DMS79 (cell line): ENCODE measurements around the gene CCDC154.
"Not testable (repeated sequence)": the region's sequence is repeated elsewhere in the genome, so short reads cannot be mapped to it uniquely, and the experiment has no call there.

Experiments
- DNase-seq: peaks from one replicate; lab custom pipeline; 2025; lab: John Stamatoyannopoulos, UW

The CCDC154 gene

GRCh38 chr16:1474082-1474795 lies 29.9 kb upstream of the CCDC154 start:
- DNase-seq, result no peak

- no peak for DNase-seq
These were observed 28.6 kb upstream of the CCDC154 start for GRCh38 chr16:1472974-1473373.

- no peak for DNase-seq
These were observed 27.3 kb upstream of the CCDC154 start for GRCh38 chr16:1471569-1472194.

- DNase-seq, result no peak
These were observed 26.3 kb upstream of the CCDC154 start for GRCh38 chr16:1470481-1471251.

GRCh38 chr16:1469693-1470201 lies 25.4 kb upstream of the CCDC154 start:
- DNase-seq, result no peak

- DNase-seq, result not testable (repeated sequence)
These were observed 24.8 kb upstream of the CCDC154 start for GRCh38 chr16:1469141-1469540.

- DNase-seq, result no peak
These were observed 24.1 kb upstream of the CCDC154 start for GRCh38 chr16:1468426-1468810.

- no peak for DNase-seq
These were observed 22.7 kb upstream of the CCDC154 start for GRCh38 chr16:1466968-1467521.

- DNase-seq, result no peak
These were observed 21.7 kb upstream of the CCDC154 start for GRCh38 chr16:1466054-1466453.

- DNase-seq, result no peak
These were observed 21.2 kb upstream of the CCDC154 start for GRCh38 chr16:1465567-1465915.

- no peak for DNase-seq
These were observed 20.7 kb upstream of the CCDC154 start for GRCh38 chr16:1464894-1465566.

- DNase-seq, result no peak
These were observed 20.0 kb upstream of the CCDC154 start for GRCh38 chr16:1464196-1464893.

- DNase-seq, result no peak
These were observed 16.8 kb upstream of the CCDC154 start for GRCh38 chr16:1461146-1461545.

- no peak for DNase-seq
These were observed 16.3 kb upstream of the CCDC154 start for GRCh38 chr16:1460602-1461138.

- no peak for DNase-seq
These were observed 15.6 kb upstream of the CCDC154 start for GRCh38 chr16:1459967-1460366.

GRCh38 chr16:1458977-1459341 lies 14.6 kb upstream of the CCDC154 start:
- no peak for DNase-seq

- no peak for DNase-seq
These were observed 14.1 kb upstream of the CCDC154 start for GRCh38 chr16:1458336-1458976.

- no peak for DNase-seq
These were observed 13.3 kb upstream of the CCDC154 start for GRCh38 chr16:1457489-1458245.

- no peak for DNase-seq
These were observed 12.6 kb upstream of the CCDC154 start for GRCh38 chr16:1456951-1457350.
